Ishikawa (cell line): ENCODE results near the gene ARMC7.
A peak's percentile ranks its signal among the peaks of the same experiment; 100 is the strongest.

Experiments
- CEBPB ChIP-seq: IDR thresholded peaks from 2 replicates; pipeline ENCODE4 v1.6.1; 2012
- EP300 ChIP-seq: IDR thresholded peaks from 2 replicates; pipeline ENCODE4 v1.6.1; 2012; ENCODE audit warnings: borderline replicate concordance
- FOXM1 ChIP-seq: IDR thresholded peaks from 2 replicates; pipeline ENCODE4 v1.6.1; 2012; ENCODE audit warnings: low read depth, borderline replicate concordance
- NFIC ChIP-seq: IDR thresholded peaks from 2 replicates; pipeline ENCODE4 v1.6.1; 2012
- RAD21 ChIP-seq: IDR thresholded peaks from 2 replicates; pipeline ENCODE4 v1.6.1; 2012; ENCODE audit warnings: low read depth
- TAF1 ChIP-seq: IDR thresholded peaks from 2 replicates; pipeline ENCODE4 v1.6.1; 2012; ENCODE audit warnings: low read depth, mild to moderate bottlenecking
- TCF12 ChIP-seq: IDR thresholded peaks from 2 replicates; pipeline ENCODE4 v1.6.1; 2012; ENCODE audit warnings: low read depth
- YY1 ChIP-seq: IDR thresholded peaks from 2 replicates; pipeline ENCODE4 v1.6.1; 2012; ENCODE audit warnings: low read depth
- TF ChIP-seq, protein P1 (sequence below): IDR thresholded peaks from 2 replicates; pipeline ENCODE4 v1.6.1; 2012; ENCODE audit warnings: low read depth, mild to moderate bottlenecking
- TF ChIP-seq, protein P2 (sequence below): IDR thresholded peaks from 2 replicates; pipeline ENCODE4 v1.6.1; 2012

DNA sequence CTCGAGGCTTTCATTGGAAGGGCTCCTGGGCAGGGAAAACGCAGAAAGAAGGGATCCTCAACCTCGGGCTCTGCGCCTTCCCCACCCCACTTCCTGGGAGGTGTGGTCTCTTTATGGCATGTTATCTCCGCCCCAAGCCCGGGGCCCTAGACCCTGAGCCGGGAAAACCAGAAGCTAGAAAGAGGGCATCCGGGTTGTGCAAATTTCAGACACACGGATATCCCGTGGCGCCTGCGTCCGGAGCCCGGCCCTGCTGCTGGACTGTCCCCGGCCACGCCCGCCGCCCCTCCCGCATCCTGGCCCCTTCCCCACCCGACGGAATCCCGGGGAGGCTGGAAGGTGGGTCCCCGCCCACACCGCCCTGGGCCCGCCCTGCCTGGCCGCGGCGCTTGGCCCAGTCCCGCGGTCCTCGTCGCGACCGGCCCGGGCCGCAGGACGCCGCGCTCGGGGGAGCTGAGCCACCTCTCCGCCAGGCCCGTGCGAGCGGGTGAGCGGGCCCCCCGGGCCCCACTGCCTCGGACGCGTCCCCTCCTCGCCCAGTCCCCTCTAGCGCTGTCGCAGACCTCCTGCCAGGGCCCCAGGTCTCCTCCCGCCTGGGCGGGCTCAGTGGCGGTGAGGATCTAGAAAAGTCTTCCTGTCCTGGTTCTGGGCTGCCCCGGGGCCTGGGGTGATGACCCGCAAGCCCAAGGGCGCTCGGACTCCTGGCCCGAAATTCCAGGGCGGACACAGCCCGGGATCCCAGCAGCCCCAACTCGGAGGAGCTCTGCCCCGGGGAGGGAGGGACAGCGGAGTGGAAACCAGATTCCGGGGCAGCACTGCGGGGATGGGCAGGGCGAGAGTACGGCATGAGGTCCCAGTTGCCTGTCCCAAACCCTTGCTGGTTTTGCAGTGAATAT lies 22.0 kb upstream of the ARMC7 start, which contains the start of gene SLC16A5:
- TF ChIP-seq TCF12: no peak; the same call in 1 of the 2 replicates
- TF ChIP-seq EP300: no peak
- no peak; the same call in 1 of the 2 replicates for TF ChIP-seq NFIC
- peak; percentile 79; the same call in 1 of the 2 replicates for TF ChIP-seq CEBPB
- TF ChIP-seq, protein P1, sequence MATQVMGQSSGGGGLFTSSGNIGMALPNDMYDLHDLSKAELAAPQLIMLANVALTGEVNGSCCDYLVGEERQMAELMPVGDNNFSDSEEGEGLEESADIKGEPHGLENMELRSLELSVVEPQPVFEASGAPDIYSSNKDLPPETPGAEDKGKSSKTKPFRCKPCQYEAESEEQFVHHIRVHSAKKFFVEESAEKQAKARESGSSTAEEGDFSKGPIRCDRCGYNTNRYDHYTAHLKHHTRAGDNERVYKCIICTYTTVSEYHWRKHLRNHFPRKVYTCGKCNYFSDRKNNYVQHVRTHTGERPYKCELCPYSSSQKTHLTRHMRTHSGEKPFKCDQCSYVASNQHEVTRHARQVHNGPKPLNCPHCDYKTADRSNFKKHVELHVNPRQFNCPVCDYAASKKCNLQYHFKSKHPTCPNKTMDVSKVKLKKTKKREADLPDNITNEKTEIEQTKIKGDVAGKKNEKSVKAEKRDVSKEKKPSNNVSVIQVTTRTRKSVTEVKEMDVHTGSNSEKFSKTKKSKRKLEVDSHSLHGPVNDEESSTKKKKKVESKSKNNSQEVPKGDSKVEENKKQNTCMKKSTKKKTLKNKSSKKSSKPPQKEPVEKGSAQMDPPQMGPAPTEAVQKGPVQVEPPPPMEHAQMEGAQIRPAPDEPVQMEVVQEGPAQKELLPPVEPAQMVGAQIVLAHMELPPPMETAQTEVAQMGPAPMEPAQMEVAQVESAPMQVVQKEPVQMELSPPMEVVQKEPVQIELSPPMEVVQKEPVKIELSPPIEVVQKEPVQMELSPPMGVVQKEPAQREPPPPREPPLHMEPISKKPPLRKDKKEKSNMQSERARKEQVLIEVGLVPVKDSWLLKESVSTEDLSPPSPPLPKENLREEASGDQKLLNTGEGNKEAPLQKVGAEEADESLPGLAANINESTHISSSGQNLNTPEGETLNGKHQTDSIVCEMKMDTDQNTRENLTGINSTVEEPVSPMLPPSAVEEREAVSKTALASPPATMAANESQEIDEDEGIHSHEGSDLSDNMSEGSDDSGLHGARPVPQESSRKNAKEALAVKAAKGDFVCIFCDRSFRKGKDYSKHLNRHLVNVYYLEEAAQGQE: no peak
- TF ChIP-seq YY1: no peak
- TF ChIP-seq TAF1: no peak; the same call in 1 of the 2 replicates
- TF ChIP-seq, protein P2, sequence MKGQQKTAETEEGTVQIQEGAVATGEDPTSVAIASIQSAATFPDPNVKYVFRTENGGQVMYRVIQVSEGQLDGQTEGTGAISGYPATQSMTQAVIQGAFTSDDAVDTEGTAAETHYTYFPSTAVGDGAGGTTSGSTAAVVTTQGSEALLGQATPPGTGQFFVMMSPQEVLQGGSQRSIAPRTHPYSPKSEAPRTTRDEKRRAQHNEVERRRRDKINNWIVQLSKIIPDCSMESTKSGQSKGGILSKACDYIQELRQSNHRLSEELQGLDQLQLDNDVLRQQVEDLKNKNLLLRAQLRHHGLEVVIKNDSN: peak; percentile 11; the same call in 1 of the 2 replicates
- no peak for TF ChIP-seq FOXM1
- TF ChIP-seq RAD21: no peak
